ENCODE measurements around the gene SYMPK.

SYMPK gene

DNA sequence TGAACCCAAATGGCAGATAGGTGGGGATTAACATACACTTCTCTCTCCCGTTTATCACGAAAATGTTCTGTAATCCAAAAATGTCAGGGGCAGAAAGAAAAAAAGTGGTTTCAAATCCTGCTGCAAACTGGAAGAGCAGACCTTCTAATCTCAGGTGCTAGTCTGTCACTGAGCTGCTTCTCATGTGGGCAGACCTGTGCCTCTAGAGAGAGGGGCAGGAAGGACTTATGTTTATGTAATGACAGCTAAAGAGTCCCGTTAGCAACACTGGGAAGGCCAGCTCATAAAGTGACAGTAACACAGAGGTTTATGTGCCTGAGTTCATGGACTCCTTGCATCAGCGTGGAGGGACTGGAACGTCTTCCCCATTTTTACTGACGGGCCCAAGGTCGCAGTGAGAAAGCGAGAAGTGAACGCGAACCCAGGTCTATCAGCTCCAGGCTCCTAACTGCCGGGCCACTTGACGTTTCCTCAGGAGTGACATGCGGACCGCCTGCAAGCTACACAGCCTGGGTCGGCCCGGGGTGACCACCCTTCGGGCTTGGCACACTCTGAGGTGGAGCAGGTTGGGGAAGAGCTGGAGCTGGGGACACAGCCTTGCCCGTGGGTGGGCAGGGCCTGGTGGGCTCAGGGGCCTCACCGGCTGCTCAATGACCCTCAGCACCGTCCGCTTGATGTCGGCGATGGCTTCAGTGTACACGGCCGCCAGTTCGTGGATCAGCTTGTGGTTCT is 38.2 kb downstream of the SYMPK start:
- DNase-seq, result no peak

DNA sequence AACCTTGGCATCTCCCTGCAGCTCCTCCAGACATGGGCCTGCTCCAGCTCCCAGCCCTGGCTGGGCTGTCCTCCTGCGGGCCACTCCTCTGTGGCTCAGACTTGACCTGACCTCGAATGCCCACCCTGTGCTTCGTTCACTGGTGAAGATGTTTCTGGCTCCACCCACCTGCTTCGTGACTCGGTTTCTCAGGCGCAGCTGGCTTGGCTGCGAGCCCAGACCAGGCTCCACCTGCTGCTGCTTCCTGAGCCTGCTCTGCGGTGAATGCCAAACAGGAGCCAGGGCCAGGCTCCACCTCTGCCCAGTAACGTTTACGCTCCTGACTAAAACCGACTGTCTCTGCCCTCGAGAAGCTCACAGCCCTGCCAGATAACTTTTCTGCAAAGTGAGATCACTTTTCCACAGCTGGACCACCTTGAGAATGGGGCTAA is 38.9 kb downstream of the SYMPK start:
- DNase-seq, result no peak

DNA sequence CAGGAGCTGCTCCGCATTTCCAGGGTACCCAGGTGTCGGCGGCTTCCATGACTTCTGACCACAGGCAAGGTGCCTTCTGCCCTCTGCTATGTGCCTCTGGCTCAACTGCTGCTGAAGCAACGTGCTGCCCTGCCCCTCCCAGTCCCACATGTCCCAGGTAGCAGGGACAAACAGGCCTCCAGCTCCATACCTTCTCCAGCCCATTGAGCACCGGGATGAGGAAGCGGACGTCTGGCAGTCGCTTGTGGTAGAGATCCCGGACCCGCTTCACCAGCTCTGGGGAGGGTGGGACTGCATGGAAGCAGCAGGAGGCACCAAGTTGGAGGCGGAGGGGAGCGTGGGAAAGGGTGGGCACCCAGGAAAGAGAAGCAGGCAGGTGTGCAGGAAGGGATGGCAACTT is 39.8 kb downstream of the SYMPK start:
- no peak for DNase-seq

DNA sequence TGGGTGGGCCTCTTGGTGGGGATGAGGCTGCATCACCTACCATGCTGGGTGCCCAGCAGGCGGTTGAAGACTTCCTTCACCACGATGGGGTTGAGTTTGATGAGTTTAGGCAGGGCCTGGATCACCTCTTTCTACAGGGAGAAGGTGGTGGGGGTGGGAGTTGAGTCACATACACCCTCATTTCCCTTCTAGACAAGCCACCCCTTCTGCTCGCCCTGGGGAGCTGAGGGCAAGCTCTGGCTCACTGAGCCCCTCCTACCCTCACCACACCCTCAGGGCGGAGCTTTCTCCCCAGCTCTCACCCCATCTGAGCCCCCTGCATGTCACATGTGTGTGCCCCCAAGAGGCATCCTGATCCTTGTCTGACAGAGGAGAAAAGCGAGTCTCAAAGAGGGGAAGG is 40.2 kb downstream of the SYMPK start:
- DNase-seq, result no peak

DNA sequence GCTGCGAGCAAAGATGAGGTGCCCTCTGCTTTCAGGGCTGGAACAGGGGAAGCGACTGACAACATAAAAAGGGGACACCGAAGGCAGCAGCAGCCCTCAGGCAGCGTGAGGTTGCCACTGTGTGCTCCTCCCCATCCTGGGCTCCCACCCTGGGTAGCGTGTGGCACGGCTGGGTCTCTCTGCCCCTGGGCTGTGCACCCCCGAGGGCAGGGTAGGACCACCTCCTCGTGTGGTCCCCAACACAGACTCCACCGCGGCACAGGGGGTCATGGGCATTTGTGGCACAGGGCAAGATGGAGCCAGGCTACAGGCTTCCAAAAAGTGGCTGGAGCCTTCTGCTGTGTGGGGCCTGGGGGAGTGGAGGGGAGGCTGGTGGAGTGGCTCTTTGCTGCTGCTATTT is 41.4 kb downstream of the SYMPK start:
- no peak for DNase-seq

DNA sequence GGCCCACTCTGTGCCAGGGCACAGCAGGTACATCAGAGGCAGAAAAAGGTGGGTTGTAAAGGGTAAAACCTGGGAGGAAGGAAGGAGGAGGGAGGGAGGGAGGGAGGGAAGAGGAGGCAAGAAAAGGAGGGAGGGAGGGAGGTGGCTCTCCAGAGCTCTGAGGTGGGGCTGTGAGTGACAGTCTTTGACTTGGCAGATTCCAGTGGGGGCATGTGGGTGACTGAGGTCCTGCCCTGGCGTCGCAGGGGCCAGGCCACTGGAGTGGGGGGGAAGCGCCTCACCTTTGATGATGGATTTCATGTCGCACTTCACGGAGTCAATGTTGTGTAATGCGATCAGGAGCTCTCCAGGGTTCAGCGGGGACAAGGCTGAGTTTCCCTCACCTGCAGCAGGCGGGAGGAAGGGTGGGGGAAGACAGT is 41.8 kb downstream of the SYMPK start:
- no peak for DNase-seq

DNA sequence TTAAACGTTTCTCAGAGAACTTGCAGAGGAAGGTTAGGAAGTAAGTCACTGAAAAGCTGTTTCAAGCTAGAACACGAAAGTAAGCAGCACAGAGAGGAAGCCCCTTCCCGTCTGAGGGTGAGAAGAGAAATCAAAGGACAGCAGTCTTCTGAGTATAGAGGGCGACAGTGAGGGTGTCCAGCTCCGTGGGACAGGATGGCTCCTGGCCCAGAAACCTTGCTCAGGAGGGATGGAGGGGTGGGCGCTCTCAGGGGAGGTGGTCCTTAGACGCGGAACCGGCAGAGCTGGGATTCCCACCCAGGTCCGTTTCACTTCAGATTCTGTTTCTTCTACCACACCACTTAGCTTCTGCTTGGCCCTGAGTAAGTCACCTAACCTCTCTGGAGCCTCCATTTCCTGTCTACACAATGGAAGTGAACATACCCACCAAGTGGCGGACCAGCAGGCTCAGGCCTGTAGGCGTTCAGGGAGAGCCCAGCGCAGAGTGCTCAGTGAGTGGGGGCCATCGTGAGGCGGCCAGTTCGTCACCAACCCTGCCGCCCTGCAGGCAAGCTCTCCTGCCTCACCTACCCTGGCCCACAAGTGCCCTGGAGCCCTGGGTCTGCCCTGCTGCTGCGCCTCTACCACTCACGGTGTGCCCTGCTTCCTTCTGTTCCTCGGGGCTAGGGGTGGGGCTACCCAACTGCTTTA is 42.4 kb downstream of the SYMPK start:
- no peak for DNase-seq

DNA sequence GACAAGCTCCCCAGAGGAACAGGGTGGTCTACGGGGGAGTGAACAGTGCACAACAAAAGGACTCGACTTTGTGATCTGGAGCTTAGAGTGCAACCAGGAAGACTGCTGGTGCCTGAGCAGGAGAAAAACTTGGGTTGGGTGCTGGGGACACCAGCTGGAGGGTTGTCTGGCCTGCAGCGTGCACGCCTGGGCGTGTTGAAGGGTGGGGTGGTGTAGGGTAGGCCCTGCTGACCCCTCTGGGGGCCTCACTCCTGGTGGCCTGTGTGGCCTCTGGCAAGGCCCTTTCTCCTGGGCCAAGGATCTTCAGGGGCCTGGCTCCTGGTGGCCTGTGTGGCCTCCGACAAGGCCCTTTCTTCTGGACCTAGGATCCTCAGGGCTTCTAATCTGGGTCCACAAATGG is 43.2 kb downstream of the SYMPK start:
- DNase-seq, result no peak

DNA sequence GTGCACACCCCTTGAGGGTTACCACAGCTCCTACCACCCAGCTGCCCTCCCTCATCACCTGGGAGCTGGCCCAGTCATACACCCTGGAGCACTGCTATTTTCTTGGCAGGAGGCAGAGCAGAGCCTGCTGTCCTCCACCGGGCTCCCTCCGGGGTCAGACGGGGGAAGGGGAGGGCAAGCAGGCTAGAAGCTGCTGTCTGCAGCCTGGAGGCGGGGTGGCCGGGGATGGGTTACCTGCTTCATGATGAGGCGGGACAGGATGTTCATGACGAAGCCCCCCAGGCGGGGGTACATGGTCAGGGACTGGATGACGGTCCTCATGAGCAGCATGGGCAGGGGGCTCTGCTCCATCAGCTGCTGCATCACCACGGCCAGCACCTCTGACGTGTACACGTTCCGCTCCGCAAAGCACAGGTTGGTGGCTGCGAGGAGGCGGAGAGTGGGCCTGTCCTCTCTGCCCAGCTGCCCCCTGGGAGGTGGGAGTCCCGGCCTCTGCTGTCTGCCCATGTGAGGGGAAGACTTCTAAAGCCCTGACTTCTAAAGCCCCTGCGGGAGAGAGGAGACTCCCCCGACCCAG is 45.1 kb downstream of the SYMPK start:
- no peak for DNase-seq

DNA sequence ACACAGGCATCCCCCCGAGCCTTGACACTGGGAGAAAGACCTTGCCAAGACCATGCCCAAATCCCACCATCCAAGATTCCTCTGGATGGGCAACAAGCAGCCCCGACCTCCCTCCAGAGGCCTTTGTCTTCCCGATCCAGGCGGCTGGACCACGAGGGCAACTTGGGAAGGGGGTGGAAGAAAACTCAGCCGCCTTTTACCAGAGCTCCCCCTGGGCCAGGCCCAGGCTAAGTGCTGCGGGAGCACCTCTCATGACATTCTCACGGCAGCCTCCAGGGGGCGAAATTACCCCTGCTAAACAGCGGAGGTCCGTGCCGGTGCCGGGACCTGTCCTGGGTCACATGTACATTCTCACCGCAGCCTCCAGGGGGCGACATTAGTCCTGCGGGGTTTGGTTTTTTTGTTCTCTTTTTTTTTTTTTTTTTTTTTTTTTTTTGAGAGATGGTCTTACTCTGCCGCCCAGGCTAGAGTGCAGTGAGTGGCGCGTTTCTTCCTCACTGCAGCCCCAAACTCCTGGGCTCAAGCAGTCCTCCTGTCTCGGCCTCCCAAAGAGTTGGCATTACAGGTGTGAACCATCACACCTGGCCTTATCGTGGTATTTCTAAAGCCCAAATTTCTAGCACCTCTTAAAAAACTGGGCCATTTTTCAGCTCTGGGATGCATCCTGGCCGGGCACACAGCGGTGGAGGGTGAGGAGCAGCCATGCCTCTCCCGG is 45.8 kb downstream of the SYMPK start:
- DNase-seq, result peak; percentile 88 to 98 (median 94)

DNA sequence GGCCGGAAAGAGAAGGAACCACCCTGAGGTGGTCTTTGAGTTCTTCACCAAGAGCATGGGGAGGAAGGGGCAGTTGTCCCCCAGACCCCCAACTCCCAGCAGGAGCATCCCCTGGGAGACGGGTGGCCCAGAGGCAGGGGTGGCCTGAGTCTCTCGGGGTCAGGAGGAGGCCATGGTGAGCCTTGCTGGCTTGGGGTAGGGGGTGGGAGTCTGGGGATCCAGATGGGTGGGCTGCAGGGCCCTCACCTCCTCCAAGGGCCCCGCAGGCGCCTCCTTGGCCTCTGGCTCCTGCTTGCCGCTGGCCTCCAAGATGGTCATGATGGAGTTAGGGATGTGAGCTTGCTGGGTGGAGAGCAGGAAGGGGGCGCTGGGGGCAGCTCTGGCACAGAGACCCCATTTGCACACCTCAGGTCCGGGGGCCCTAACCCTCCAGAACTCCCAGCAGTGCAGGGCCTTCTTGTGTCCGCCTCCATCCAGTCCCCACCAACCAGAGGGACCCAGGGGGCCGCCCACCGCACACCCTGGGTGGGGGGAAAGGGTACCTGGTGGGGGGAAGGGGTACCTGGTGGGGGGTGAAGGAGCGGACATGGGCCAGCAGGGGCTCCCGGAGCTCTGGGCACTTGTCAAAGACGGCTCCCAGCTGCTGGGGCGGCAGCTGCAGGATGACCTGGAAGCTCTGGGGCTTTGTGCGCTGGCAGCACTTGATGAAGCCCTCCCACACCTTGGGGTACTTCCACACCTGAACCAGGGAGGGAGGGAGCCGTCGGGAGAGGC is 46.5 kb downstream of the SYMPK start:
- no peak for DNase-seq

DNA sequence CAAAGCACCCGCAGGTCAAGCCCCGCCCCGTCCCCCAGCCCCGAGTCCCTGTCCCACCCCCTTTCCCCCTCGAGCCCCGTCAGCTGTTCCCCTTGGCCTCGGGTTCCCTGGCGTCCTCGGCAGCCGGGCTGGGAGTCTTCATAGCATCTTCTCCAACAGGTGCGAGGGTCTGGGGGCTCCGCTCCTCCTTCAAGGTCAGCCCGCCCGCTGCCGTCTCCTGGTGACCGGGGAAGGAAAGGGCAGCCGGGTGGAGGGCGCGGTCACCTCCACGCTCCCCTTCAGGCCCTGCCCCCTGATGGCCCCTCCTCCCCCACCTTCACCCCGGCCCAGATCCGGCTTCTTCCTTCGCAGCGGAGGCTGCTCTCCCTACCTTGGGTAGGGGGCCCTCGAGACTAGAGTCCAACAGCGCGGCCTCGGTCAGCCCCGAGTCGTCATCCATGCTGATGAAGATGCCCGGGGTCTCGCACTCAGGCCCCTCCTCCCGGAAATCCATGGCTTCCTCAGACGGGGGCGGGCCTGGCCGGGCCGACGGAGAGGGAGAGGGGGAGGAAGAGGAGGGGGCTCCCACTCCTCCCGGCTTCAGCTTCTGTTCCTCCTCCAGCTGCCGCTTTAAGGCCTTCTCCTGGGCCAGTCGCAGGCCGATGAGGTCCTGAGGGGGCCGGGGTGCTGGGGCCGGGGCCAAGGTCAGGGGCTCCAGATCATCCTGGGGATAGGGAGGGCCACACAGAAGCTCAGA is 47.3 kb downstream of the SYMPK start:
- no peak for DNase-seq

DNA sequence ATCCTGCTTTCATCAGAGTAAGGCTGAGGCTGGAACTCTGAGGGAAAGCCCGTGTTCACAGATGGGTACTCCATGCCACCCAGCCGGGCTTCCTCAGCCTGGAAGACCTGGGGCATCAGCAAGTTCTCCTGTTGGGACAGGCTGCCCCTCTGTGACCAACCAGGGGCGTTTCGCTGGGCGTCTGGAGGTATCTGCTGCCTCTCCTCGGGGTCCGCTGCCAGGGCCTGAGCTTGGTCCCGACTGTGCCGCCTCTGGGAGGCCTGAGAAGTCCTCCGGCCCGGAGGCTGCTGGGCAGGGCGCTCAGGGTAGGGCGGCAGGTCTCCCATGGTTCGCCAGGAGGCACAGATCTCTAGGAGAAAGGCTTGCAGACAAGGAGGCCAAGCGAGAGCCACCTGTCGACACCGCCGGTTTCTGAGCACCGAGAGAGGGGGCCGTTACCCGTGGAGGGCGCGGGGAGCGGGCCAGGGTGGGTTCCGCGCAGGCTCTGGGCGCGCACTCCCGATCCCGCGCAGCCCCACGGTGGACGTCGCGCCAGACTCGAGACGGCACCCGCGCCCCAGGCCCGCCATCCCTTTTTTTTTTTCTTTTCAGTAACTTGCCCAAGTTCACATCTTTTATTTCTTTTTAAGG is 48.0 kb downstream of the SYMPK start, which contains the start of gene RSPH6A:
Gene RSPH6A (minus strand): TSS at position 458 of the 630 bp plus-strand sequence. CDS start 132 bp downstream, at position 326.
- DNase-seq, result no peak

DNA sequence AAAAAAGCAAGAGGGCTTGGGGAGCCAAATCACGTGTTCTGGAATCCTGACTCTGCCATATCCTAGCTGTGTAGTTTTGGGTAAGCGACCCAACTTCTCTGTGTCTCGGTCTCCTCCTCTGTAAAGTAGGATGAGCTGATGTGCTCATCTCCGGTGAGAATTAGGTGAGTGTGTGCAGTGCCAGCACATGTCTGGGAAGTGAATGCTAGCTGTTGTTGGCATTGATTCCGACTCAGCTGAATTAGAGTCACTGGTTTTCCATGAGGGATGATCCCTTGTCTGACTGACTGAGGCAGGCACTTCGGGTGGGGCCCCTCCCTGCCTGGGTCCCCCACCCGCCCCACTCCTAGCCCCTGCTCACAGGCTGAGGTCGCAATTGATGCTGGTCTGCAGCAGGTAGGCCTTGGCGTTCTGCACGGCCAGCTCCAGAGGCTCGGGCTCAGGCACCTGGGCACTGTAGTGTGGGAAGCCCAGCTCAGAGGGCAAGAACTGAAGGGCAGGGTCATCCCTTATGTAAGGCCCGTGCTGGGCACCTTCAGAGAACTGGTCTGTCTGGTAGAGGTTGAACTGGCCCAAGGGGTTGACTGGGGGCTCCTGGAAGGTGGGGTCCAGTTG is 48.7 kb downstream of the SYMPK start:
- DNase-seq, result no peak

DNA sequence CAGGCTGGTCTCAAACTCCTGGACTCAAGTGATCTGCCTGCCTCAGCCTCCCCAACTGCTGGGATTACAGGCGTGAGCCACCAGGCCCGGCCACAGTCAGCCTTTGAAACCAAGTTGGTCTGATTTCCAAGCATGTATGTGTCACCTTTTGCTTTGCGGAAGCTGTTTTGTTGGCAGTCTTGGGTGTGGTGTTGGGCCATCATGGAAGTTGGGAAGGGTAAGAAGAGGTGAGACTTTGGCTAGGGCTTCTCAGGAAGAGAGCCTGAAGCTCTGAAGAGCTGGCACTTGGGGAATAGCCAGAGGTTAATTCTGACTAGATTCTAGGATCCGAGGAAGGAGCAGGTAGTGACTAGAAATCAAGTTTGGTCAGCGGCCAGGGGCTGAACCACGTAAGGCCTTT is 50.6 kb downstream of the SYMPK start:
- no peak for DNase-seq

DNA sequence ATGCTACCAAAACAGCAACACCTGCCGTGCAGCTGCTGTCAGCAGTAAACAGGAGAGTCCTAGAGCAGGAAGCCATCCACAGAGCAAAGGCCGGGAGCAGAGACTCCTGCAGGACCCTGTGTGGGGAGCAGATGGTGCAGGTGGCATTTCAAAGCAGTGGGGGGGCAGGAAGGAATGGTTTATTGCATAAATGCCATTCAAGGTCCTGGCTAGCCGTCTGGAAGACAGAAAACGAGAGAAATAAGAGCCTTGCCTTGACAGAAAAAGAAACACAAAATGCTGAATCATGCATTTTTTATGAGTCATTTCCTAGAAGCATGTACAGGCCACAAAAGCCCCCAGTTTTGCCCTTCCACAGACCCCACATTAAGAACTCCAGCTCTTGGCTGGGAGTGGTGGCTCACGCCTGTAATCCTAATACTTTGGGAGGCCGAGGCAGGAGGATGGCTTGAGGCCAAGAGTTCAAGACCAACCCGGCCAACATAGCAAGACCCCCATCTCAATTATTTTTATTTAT is 53.2 kb downstream of the SYMPK start:
- no peak for DNase-seq

DNA sequence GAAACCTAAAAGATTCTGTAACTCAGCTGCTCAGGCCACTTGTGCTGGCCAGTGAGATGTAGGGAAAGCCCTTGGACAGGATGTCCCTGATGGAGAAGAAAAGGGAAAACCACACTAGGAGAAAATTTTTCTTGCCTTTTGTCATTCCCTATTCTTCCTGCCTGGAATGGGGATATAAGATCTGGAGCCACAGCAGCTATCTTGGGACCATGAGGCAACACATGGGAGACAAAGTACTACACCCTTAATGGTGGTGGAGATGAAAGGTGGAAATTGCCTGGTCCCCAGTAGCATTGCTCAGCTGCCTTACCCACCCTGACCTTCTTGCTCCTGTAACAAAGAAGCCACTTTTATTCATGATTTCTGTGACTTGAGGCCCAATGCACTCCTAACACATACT is 57.2 kb downstream of the SYMPK start:
- no peak for DNase-seq

DNA sequence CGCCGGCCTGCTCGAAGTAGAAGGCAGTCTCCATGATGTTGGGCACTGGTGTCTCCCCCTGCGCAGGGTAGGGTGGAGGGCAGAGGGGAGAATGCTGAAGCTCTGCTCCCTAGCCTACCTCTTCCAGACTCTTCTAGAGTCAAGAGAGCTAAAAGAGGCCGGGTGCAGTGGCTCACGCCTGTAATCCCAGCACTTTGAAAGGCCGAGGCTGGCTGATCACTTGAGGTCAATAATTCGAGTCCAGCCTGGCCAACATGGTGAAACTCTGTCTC is 58.1 kb downstream of the SYMPK start:
- no peak for DNase-seq

DNA sequence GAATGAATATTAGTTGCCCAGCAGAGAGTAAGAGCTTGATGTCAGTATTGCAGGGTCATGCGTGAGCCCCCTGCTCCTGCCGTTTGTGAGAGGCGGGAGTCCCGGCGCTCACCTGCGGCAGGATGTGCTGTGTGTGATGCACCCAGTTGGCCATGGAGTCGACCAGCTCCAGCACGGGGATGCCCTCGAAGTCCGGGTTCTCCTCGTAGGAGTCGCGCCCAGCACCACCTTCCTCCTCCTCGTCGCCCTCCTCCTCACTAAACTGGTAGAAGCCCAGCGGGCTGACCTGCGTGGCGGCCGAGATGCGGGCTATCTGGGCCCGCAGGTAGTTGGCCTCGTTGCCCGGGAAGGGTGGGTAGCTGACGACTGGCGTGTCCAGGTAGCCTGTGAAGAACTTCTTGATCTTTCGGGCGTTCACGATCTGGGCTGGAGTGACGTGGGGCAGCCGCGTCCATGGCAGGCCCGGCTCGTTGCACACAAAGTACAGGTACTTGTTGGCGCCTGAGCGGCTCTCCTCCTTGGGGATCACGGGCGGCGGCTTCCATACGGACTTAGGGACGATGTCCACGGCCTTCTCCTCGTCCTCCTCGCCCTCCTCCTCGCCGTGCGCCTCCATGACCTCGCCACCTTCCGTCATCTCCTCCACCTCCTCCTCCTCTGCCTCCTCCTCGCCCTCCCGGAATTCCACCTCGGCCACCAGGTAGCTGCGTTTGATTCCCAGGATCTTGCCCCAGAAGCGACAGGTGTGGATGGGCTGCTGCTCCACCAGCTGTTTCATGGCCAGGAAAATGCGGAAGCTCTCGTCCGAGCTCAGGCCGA is 58.6 kb downstream of the SYMPK start:
- no peak for DNase-seq

DNA sequence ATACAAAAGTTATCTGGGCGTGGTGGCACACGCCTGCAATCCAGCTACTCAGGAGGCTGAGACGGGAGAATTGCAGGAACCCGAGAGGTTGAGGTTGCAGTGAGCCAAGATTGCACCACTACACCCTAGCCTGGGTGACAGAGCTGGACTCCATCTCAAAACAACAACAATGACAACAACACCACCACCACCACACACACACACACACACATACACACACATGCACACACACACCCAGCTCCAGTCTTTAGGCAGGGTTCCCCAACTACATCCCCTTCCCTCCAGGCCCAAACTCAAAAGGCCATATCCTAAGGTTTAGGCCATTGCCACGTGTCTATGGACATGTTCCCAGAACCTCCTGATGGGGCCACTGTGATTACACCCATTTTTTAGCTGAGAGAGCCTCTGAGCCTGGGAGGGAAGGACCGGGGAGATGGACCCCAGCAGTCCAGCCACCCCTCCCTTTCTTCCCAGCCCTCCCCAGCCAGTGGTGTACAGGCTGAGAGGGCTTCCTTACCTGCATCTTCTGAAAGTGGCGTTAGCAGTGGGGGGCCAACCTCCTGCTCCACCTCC is 61.3 kb downstream of the SYMPK start:
- no peak for DNase-seq
